Measurements from ENCODE around the gene IPO11.
"Not testable (repeated sequence)": the region's sequence is repeated elsewhere in the genome, so short reads cannot be mapped to it uniquely, and the experiment has no call there.

The IPO11 gene

DNA sequence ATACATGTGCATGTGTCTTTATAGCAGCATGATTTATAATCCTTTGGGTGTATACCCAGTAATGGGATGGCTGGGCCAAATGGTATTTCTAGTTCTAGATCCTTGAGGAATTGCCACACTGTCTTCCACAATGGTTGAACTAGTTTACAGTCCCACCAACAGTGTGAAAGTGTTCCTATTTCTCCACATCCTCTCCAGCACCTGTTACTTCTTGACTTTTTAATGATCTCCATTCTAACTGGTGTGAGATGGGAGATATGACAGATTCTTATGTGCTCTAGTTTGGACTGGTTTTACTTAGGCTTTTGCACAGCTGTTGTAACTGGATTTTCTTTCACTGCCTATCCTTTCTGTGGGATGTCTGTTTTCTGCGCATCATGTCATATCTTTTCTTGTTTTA is 108.2 kb downstream of the IPO11 start:
- not testable (repeated sequence) for DNase-seq

DNA sequence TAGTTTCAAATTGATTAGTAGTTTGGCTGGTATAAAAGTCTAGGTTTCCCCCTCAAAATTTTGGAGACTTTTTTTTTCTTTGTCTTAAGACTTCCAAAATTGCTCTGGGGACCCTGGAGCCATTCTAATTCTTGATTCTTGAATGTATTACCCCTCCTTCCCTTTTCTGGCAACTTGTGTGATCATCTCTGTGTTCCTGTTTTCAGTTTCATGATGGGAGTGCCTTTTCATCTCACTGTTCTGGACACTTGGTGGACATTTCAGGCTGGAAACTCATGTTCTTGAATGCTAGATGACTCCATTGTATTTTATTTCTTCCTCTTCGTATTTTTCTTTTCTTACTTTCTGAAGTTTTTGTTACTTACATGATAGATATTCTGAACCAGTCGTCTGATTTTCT is 108.8 kb downstream of the IPO11 start:
- no peak for DNase-seq

DNA sequence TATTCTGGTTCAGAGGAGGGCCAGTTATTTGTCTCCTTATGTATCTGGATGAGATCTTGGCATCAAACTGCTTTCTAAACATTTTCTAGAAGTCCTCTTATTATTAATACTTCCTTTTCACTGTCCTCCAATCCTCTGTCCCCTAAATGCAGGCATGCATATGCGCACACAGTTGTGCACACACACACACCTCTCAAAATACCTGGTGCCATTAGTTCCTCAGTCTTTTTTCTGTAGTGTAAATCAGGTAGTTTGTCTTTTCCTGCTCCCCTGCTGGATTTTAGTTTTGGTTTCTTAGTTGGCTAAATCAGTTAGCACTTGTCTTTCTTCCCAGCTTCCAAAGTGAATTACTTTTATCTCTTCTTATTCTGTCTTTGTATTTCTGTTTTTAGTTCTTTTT is 110.2 kb downstream of the IPO11 start:
- no peak for DNase-seq

DNA sequence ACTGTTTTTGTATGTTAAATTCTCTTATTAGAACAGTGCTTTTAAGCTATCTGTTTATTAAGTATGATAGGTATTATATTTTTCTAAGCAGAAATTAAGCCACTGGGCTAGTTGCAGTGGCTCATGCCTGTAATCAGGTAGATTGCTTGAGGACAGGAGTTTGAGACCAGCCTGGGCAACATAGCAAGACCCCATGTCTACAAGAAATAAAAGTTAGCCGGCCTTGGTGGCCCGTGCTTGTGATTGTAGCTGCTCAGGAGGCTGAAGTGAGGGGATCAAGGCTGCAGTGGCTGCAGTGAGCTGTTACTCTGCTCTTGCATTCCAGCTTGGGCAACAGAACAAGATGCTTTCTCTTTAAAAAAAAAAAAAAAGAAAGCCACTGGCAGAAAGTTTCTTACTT is 121.0 kb downstream of the IPO11 start:
- DNase-seq, result no peak

DNA sequence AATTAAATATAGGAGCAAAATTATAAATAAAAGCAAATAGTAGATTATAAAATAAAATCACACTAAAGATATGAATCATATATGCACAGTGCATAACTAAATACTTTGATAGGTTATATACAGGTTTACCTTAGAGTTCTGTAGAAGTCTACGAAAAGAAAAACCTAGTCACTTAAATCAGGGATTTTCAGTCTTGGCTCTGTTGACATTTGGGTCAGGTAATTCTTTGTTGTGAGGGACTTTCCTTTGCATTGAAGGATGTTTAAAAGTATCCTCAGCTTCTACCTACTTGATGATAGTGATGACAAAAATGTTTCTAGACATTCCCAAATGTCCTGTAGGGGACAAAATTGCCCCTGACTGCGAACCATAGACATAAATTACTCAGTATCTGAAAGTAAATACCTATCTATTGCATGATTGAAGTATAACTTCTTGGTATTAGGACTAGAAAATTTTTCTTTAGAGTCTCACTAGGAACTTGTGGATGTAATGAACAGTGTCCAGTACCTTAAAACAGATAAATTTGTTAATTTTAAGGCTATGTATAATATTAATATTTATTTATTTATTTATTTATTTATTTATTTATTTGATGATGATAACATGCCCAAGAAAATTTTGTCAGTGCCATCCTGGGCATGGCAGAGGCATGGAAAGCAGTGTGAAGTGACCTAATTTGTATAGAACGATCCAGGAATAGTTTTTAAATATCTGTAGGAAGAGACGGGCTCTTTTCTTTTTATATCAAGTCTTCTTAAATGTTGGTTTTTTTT is 122.1 kb downstream of the IPO11 start:
- no peak for DNase-seq

DNA sequence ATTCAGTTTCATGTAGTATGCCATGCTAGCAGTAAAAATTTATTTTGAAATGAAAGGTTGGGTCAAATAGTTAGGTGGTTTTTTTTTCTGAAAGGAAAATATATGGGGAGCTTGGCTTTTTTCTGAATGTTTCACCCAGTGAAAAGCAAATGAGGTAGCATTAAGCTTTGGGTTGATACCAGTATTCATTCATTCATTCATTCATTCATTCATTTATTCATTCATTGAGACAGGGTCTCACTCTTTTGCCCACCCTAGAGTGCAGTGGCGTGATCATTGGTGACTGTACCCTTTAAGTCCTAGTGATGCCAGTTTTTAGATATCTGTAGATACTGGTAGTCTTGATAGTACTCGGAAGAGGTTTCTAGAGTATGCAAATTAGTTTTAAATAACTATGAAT is 123.7 kb downstream of the IPO11 start:
- DNase-seq, result no peak

DNA sequence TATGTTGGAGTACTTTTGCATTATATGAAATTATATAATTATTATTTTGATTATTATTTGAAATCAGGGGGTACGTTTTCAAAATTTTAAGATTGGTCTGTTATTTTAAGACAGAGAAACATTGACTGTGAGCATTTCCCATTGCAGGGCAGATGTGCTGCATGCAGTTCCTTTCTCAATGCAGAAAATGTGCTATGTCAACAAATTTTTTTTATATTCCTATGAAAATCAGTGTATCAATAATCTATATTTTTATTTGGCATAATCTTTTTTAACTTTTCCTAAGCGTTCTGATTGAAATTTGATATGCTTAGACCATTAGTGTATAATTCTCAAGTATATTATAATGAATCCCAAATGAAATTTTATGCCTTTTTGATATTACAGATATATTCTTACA is 124.2 kb downstream of the IPO11 start:
- no peak for DNase-seq

DNA sequence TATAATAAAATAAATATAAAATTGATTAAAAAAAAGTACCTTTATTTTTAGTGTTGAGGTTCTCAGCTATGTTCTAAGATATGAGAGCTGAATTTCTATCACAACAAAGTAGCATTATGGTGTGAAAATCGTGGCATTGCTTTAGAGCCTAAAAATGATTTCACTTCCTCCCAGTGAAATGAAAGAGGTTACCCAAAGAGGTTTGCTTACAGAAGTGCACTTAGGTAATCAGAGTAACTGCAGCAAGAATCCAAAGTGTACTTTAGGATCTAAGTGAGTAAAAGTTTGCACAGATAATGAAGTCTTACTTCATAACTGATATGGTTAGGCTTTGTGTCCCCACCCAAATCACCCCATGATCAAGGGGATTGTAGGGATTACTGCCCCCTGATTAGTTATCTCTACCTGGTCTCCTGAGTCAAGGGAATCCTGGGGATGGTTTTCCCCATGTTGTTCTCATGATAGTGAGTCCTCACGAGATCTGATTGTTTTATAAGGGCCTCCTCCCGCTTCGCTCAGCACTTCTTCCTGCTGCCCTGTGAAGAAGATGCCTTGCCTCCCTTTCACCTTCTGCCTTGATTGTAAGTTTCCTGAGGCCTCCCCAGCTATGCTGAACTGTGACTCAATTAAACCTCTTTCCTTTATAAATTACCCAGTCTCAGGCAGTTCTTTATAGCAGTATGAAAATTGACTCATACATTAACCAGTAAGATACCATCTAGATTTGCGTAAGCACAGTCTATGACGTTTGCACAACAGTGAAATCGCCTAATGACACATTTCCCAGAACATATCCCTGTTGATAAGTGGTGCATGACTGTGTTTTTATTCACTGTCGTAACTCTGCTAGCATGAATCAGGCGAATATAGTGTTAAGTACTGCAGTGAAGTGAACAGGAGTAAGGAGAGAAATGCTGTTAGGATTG is 125.7 kb downstream of the IPO11 start:
- DNase-seq, result peak; percentile 84

DNA sequence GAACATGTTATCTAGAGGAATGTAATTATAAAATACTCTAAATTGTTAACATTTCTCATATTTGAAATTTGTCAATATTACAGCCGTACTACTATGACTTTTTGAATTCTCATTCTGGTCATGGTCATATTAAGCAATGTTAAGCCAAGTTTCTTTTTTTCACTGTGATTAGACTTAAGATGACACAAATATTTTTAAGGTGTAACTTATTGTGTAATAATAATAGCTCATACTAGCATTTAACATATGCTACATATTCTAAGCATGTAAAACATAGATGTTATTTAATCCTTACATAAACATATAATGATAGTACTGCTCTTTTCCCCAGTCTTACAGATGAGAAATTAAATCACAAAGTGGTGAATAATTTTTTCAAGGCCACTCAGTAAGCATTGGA is 130.2 kb downstream of the IPO11 start:
- no peak for DNase-seq

DNA sequence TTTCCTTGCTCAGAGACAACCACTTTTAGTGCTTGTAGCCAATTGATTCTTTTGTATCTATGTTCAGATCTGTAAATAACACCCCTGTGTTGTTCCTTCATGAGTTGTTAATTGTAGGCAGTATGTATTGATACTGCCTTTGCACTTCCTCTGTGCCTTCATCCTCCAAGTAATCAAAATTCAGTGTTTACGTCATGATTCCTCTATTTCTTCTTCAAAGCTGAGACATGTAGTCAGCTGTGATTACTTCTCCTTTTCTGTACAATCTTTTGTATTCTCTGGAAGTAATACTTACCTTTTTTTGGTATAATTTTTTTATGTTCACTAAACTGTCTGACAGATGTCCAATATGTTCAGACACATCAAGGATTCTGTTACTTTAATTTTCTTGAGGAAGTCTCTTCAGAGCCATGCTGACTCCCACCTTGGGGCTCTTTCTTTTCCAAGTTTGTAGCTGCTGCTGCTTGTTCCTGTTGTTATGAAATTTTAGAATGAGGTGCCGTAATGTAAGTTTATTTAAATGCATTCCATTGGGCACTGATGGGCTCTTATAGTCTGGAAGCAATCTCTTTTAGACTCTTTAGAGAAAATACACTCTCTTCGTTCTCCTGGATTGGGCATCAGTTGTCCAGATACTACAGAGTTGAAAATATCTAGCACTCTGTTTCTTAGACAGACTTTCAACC is 135.5 kb downstream of the IPO11 start:
- no peak for DNase-seq

DNA sequence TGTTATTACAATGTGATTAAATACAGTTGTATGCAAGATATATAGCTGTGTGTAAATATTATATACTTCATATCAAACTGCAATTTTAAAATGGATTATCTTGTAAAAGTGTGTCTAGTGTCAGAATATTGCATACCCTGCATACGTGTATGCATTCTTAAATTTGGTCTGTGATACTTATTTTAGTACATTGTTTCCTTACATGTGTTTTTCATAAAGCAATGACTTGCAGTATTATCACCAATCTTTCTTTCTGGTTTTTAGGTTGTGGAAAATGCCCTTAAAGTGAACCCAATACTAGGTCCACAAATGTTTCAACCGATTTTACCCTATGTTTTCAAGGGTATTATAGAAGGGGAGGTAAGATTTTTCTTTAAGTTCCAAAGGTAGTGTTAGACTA is 137.5 kb downstream of the IPO11 start:
- DNase-seq, result no peak

DNA sequence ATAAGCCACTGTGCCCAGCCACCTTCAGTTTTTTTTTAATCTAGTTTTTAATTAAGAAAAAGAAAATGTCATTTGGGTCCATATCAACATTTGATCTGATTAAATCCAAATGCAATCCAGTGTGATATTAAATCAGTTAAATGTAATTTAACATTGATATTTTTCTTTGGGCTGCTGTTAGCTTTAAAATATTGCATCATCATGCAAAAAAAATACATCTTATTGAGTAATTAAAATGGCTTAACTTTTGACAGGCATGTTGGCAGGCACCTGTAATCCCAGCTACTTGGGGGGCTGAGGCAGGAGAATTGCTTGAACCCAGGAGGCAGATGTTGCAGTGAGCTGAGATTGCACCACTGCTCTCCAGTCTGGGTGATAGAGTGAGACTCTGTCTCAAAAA is 143.4 kb downstream of the IPO11 start:
- DNase-seq, result no peak

DNA sequence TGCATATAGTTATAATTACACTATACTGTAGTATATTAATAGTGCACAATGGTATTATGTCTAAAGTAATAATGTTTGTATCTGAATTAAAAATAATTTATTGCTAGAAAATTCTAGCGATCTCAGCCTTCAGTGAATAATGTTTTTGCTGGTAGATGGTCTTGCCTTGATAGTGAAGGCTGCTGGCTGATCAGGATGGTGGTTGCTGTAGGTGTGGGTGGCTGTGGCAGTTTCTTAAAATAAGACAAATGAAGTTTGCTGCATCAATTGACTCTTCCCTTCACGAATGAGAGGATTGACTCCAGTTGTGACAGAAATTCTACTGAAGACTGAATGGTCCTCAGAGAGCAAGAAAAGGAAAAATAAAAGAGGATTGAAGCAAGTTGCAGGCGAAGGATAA is 146.4 kb downstream of the IPO11 start:
- no peak for DNase-seq

DNA sequence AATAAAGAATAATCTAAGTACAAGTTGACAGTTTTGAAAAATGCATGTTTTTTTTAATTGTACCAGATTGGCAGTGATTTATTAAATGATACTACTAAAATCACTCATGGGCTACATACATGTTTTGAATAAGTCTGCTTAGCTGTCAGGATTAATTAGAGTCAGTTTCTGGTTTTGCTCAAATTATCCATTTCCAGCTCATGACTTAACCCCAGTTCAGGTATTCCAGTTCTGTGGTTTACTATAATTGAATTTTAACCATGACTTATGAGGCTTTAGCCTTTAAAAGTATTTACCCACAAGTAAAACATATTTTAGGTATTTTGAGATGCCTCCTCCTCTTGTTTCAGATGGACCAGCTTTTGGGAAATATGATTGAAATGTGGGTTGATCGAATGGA is 148.2 kb downstream of the IPO11 start:
- no peak for DNase-seq

DNA sequence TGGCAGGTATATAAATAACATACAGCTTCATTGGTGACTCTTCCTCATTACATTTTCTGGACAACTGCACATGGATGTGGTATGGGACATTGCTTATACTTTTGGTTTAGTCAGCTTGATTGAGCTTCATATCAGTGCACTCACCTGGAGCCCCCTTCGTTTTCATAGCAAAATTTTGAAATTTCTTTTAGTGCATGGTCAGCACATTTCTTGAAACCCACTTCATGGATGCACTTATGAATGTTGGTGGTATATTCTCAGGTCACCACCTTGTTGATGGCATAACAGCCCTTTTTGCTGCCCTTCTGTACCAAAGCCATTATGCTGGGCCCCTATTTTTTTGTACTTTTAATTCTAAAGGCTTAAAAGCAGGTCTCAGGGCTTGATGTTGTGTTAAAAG is 149.3 kb downstream of the IPO11 start:
- DNase-seq, result no peak

DNA sequence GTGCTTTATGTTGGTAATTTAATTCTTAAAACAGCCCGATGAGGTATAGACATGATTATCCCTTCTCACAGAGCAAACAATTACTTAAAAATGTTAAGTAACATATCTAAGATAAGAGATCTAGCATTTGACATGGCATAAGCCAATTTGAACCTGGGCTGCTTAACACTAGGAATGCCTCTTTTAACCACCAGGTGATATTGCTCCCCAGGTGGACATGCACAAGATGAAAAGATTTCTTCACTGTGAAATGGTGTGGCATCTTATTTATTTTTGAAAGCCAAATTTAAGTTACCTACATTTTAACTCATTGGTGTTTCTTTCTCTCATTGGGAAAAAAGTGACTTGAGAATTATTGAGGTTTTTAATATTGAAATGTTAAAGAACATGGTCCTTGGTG is 150.3 kb downstream of the IPO11 start:
- DNase-seq, result no peak

DNA sequence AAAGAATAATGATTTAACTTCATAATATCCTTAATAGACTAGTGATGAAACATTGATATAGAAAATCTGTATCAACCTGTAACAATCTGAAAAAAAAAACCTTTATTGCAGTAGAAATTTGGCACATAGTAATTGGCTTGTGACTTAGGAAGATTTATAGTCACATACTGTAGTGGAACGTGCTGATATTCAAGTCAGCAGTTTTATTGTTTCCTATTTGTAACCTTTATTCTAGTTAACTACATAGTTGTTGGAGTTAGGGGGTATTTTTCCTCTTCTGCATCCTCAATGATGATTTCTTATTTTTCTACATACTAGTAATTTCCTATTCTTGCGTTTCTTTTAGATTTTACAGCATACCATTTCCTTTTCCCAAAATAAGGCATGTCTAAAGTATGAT is 151.5 kb downstream of the IPO11 start:
- DNase-seq, result no peak

DNA sequence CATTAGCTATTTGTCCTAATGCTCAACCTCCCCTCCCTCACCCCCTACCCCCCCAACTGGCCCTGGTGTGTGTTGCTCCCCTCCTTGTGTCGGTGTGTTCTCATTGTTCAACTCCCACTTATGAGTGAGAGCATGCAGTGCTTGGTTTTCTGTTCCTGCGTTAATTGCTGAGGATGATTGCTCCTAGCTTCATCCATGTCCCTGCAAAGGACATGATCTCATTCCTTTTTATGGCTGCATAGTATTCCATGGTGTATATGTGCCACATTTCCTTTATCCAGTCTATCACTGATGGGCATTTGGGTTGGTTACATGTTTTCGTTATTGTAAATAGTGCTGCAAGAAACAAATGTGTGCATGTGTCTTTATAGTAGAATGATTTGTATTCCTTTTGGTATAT is 153.2 kb downstream of the IPO11 start:
- DNase-seq, result not testable (repeated sequence)

DNA sequence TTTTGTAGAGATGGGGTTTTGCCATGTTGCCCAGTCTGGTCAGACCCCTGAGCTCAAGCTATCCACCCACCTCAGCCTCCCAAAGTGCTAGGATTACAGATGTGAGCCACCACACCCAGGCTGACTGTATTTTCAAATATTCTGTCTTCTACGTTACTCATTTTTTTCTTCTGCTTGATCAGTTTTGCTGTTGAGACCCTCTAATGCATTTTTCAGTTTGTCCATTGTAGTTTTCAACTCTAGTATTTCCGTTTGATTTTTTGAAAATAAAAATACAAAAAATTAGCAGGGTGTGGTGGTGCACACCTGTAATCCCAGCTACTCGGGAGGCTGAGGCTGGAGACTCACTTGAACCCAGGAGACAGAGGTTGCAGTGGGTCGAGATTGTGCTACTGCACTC is 155.6 kb downstream of the IPO11 start:
- DNase-seq, result no peak

DNA sequence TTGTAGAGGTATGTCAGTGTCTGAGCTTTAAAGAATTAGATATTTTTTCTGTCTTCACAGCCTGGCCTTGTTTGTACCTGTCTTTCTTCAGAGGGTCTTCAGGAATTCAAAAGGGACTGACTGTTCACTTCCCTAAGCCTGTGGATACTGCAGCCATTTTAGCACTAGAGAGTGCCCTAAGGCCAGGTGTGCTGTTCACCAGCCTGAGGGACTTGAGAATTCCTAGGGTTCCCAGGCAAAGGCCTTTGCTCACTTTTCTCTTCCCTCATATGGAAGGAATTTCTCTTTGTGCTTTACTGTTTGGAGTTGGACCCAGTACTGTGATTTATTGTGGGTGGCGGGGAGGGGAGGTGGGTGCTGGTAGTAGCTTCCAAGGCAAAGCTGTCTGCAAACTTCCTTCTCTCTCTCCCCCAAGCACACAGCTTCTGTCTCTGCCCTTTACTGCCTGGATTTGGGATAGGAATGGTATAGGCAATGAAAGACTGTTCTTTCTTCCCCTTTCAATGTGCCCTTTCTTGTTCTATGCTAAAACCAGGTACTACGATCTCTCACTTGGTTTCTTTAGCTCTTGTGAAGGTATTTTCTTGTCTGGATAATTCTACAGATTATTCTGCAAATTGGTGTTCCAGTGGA is 156.4 kb downstream of the IPO11 start:
- DNase-seq, result no peak

DNA sequence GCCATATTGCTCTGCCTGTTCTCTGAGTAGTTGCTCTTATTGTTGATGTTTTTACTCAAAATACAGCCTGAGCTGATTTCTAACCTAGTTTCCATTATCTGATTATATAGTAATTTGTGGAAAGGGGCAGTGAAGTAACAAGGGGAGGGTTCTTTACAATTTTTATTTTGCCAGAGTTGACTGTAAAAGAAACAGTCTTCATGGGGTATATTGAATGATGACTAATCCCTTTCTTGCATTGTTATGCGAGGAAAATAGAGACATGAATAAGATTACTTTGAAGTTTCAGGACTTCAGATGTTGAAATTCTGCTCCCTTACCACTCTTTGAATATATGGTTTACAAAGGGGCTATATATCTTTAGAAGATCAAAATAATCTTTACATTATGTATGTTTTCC is 156.9 kb downstream of the IPO11 start:
- no peak for DNase-seq

DNA sequence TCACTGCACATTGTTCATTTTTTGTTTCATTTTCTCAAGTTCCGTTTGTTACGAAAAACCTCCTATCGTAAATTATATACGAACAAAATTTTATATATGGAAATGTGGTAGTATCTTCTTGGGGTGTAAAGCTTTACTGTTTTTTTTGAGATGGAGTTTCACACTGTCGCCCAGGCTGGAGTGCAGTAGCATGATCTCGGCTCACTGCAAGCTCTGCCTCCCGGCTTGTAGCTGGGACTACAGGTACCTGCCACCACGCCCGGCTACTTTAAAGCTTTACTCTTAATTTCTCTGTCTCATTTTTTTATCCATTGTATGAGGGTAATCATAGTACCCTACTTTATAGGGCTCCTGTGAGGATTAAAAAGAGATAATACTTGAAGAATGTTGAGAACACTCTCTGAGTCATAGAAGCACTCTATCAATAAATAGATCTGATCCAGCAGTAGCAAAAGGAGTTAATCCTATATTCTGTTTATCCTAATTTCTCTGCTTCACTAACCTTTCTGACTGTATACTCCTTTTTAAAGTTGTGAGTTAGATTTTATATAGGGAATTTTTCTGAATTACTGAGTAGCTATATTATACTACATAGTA is 160.5 kb downstream of the IPO11 start:
- DNase-seq, result no peak

DNA sequence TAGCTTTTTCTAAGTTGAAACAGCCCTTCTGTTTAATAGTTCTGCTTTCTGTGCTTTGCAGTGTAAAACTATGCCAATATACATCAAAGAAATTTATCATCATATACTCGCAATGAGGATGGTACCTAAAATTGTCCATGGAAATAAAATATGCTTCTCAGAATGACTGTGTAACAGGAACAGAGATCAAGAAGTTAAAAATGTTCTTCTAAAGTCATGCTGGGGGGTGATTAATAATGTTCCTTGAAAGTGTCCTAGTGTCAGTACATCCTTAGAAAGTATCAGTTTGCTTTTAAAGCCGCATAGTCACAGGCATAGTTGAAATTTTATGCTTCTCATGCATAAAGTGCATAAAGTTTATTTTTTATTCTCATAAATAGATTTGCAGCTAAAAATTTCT is 162.0 kb downstream of the IPO11 start:
- DNase-seq, result no peak

All from HCEC 1CT (cell line).